HUES48 (cell line): ENCODE data around the gene SOX12.
"Not testable (repeated sequence)": the region's sequence is repeated elsewhere in the genome, so short reads cannot be mapped to it uniquely, and the experiment has no call there.

ENCODE experiments used
- H3K27ac ChIP-seq: one replicate; pipeline ENCODE4 v1.7.0; 2013; ENCODE audit warnings: low read depth, low read length, inconsistent platforms
- H3K27me3 ChIP-seq: 2 replicates; pipeline ENCODE4 v1.6.1; 2013; ENCODE audit warnings: mild to moderate bottlenecking, low read length; ENCODE audit not compliant: control insufficient read depth, insufficient read depth
- H3K36me3 ChIP-seq: 2 replicates; pipeline ENCODE4 v1.6.1; 2013; ENCODE audit warnings: low read length; ENCODE audit not compliant: control insufficient read depth, insufficient read depth
- H3K4me1 ChIP-seq: 2 replicates; pipeline ENCODE4 v1.6.1; 2013; ENCODE audit warnings: mild to moderate bottlenecking, low read length; ENCODE audit not compliant: control insufficient read depth, insufficient read depth
- H3K4me3 ChIP-seq: 2 replicates; pipeline ENCODE4 v1.5.1; 2013; ENCODE audit warnings: mild to moderate bottlenecking, low read depth, low read length
- H3K9ac ChIP-seq: 2 replicates; pipeline ENCODE4 v1.6.1; 2013; ENCODE audit warnings: mild to moderate bottlenecking, low read depth, low read length, moderate library complexity
- H3K9me3 ChIP-seq: 2 replicates; pipeline ENCODE4 v1.6.1; 2013; ENCODE audit warnings: low read length; ENCODE audit not compliant: control insufficient read depth, insufficient read depth

The SOX12 gene

DNA sequence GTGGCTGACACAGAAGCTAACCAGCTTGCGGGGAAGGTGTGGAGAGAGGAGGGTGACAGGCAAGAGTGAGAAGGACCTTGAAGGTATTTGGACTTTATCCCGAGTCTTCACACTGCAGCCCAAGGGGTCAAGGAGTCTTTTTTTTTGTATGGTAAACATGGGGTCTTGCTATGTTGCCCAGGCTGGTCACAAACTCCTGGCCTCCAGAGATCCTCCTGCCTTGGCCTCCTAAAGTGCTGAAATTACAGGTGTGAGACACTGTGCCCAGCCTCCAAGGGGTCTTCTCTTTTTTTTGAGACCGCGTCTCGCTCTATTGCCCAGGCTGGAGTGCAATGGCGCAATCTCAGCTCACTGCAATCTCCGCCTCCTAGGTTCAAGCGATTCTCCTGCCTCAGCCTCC lies 9.2 kb downstream of the SOX12 start:
- Histone ChIP-seq H3K27me3 (peaks cover 17% of the 10 kb centered on the region; the same call in 1 of the 2 replicates), H3K4me1 (peaks cover 13% of the 10 kb centered on the region), H3K27ac (no peak overlapping the region), H3K9ac (no peak overlapping the region), H3K4me3 (no peak overlapping the region), H3K36me3 (no peaks in the 10 kb centered on the region), H3K9me3 (no peaks in the 10 kb centered on the region)

DNA sequence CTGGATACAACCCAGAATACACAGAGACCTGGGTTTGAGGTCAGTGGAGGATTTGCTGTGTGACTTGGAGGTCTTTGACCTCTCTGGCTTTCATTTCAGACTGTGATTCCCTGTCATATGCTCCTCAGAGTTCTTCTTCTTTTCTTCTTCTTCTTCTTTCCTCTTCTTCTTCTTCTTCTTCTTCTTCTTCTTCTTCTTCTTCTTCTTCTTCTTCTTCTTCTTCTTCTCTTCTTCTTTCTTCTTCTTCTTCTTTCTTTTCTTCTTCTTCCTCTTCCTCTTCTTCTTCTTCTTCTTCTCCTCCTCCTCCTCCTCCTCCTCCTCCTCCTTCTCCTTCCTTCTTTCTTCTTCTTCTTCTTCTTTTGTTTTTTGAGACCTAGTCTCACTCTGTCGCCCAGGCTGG lies 10.7 kb downstream of the SOX12 start:
- H3K4me1 ChIP-seq, H3K36me3 ChIP-seq, H3K9ac ChIP-seq, H3K9me3 ChIP-seq, H3K4me3 ChIP-seq, H3K27ac ChIP-seq: not testable (repeated sequence)
- H3K27me3 ChIP-seq = peaks cover 18% of the 10 kb centered on the region; the same call in 1 of the 2 replicates

DNA sequence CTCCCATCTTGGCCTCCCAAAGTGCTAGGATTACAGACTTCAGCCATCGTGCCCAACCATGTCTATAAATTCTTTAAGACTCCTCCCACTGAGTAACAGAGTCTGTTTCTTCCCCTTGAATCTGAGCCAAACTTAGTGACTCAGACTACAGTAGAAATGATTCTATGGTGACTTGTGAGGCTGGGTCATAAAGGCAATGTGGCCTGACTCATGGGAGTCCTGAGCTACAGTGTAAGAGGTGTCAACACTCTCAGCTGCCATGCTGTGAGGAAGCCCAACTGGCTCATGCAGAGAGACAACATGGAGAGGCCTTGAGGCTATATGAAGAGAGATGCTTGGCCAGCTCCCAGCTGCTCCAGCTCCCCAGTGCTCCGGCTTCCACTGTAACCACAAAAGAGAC lies 16.3 kb downstream of the SOX12 start:
- Histone ChIP-seq H3K9ac (no peak overlapping the region), H3K4me1 (peaks cover 5% of the 10 kb centered on the region), H3K27me3 (peaks cover 12% of the 10 kb centered on the region; the same call in 1 of the 2 replicates), H3K36me3 (no peaks in the 10 kb centered on the region), H3K9me3 (no peaks in the 10 kb centered on the region), H3K27ac (no peak overlapping the region), H3K4me3 (no peak overlapping the region)

- Histone ChIP-seq H3K27me3 (peaks cover 9% of the 10 kb centered on the region; the same call in 1 of the 2 replicates), H3K27ac (no peak overlapping the region), H3K9ac (no peak overlapping the region), H3K4me1 (peaks cover 5% of the 10 kb centered on the region), H3K36me3 (no peaks in the 10 kb centered on the region), H3K4me3 (no peak overlapping the region), H3K9me3 (no peaks in the 10 kb centered on the region)
These were observed 17.8 kb downstream of the SOX12 start for GRCh38 chr20:343107-343506.

DNA sequence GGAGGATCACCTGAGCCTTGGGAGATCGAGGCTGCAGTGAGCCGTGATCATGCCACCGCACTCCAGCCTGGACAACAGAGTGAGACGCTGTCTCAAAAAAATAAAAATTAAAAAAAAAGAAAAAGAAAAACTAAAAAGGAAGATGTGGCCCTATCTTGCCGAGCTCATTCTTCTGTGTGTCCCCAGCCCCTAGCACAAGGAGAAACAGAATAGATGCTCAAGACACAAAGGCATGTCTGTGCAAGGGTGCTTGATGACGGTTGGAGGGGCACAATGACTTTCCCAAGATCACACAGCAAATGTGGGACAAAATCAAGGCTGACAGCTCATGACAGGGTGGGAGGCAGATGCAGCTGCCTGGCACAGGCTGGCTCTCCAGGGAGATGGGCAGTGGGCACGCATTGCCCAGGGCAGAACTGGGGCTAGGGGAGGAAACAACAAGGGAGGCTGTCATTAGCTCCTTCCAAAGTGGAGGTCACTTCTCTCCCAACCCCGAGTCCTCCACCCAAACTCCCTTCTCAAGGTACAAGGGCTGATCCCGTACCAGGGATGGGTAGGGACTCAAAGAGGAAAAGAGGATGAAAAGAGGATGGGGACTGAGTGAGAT lies 20.8 kb downstream of the SOX12 start:
- no peaks in the 10 kb centered on the region for H3K9me3 ChIP-seq
- peaks cover 12% of the 10 kb centered on the region for H3K4me1 ChIP-seq
- no peak overlapping the region for H3K27ac ChIP-seq
- H3K27me3 ChIP-seq = peaks cover 1% of the 10 kb centered on the region; the same call in 1 of the 2 replicates
- no peak overlapping the region for H3K9ac ChIP-seq
- peaks cover 8% of the 10 kb centered on the region; the same call in 1 of the 2 replicates for H3K36me3 ChIP-seq
- peak overlapping the region; percentile 83 for H3K4me3 ChIP-seq

GRCh38 chr20:346640-347316 lies 21.4 kb downstream of the SOX12 start, which contains the start of gene NRSN2:
TSS of gene NRSN2 (plus strand) at chr20:347111. CDS start at chr20:349644, 2,533 bp downstream.
- peak within 1 kb of the TSS; percentile 83 for H3K4me3 ChIP-seq
- no peaks in the 10 kb centered on the region; the same call in 1 of the 2 replicates for H3K27me3 ChIP-seq
- H3K9me3 ChIP-seq = no peaks in the 10 kb centered on the region
- H3K9ac ChIP-seq = peak within 1 kb of the TSS; percentile 81
- peaks cover 12% of the 10 kb centered on the region for H3K4me1 ChIP-seq
- peaks cover 8% of the 10 kb centered on the region; the same call in 1 of the 2 replicates for H3K36me3 ChIP-seq
- peak within 1 kb of the TSS; percentile 98 for H3K27ac ChIP-seq

DNA sequence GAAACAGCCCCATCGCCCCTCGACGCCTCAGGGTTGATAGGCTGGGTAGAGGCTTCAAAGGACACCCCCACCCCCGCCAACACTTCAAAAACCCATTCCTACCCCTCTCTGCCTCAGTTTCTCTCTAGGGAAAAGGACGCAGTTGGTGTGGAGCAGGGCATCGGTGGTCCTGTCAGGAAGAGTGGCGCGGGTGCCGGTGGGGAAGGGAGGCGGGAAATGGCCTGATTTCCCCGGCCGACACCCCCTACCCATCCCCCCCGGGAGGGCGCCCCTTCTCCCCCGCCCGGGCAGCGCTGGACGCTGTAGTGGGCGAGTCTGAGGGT lies 21.9 kb downstream of the SOX12 start:
- Histone ChIP-seq H3K4me1 (peaks cover 12% of the 10 kb centered on the region), H3K36me3 (peaks cover 8% of the 10 kb centered on the region; the same call in 1 of the 2 replicates), H3K9me3 (no peaks in the 10 kb centered on the region), H3K4me3 (peak overlapping the region; percentile 83), H3K9ac (no peak overlapping the region), H3K27me3 (no peaks in the 10 kb centered on the region; the same call in 1 of the 2 replicates), H3K27ac (peak overlapping the region; percentile 98)

DNA sequence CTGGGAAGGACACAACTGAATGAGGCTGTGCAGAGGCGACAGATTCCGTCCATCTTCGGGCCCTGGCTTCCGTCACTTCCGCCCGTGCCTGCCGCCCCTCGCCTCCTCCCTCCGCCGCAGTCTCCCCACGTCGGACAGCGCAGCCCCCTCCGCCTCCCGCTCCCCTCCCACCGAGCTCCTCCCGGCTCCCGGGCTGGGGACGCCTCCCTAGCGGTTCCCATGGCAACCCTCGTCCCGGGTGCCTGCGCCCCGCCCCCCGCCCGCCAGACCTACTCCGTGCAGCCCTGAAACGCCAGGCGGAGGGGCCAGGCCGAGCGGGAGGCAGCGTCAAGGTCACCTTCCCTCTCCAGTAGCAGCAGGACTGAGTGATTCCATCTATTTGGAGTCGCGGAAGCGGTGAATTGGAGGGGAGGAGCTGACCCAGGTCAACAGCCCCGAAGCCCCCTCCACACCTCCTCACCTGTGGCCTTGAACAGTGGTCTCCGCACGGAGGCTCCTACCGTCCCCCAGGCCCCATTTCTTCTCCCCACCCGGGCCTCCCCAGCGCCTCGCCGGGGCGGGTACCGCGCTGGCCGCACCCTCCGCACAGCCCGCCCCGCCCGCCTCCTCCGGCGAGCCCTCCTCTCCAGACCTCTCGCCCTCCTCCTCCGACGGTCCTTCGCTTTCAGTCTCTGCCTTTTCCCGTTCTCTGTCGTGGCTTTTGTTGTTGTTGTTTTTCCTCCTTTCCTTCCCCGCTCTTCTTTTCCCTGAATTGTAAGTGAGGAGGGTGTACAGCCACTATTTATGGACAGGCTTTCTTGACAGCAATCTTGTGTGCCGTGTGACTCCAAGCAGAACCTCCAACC lies 22.5 kb downstream of the SOX12 start:
- Histone ChIP-seq H3K36me3 (peaks cover 8% of the 10 kb centered on the region; the same call in 1 of the 2 replicates), H3K4me1 (peaks cover 12% of the 10 kb centered on the region), H3K27ac (peak overlapping the region; percentile 98), H3K4me3 (peak overlapping the region; percentile 83), H3K27me3 (no peaks in the 10 kb centered on the region; the same call in 1 of the 2 replicates), H3K9me3 (no peaks in the 10 kb centered on the region), H3K9ac (peak overlapping the region; percentile 81)

- Histone ChIP-seq H3K9ac (no peak overlapping the region), H3K4me1 (peaks cover 12% of the 10 kb centered on the region), H3K4me3 (peak overlapping the region; percentile 83; the same call in 1 of the 2 replicates), H3K9me3 (no peaks in the 10 kb centered on the region), H3K36me3 (peaks cover 8% of the 10 kb centered on the region; the same call in 1 of the 2 replicates), H3K27ac (no peak overlapping the region), H3K27me3 (no peaks in the 10 kb centered on the region)
These were observed 23.9 kb downstream of the SOX12 start for GRCh38 chr20:348972-349841.

- Histone ChIP-seq H3K27me3 (no peaks in the 10 kb centered on the region), H3K4me3 (no peak overlapping the region), H3K36me3 (peaks cover 8% of the 10 kb centered on the region; the same call in 1 of the 2 replicates), H3K27ac (no peak overlapping the region), H3K9ac (no peak overlapping the region), H3K4me1 (peaks cover 7% of the 10 kb centered on the region), H3K9me3 (no peaks in the 10 kb centered on the region)
These were observed 27.8 kb downstream of the SOX12 start for GRCh38 chr20:353166-353565.
